Fibroblast of mammary gland (primary cell): ENCODE results near the gene BAG3.
A peak's percentile ranks its signal among the peaks of the same experiment; 100 is the strongest.

ENCODE experiments used
- DNase-seq: peaks from one replicate; pipeline ENCODE4 v3.0.0-alpha.2; 2010; ENCODE audit warnings: low read depth
- H3K4me3 ChIP-seq: 2 replicates; pipeline ENCODE4 v1.5.1; 2011; ENCODE audit warnings: low read depth, mild to moderate bottlenecking, low read length, moderate library complexity; ENCODE audit not compliant: control insufficient read depth
- CTCF ChIP-seq: conservative IDR thresholded peaks from 2 replicates; pipeline ENCODE4 v1.5.1; 2011; ENCODE audit warnings: low read depth, low read length, inconsistent platforms; ENCODE audit not compliant: control insufficient read depth, insufficient read depth

BAG3 gene

DNA sequence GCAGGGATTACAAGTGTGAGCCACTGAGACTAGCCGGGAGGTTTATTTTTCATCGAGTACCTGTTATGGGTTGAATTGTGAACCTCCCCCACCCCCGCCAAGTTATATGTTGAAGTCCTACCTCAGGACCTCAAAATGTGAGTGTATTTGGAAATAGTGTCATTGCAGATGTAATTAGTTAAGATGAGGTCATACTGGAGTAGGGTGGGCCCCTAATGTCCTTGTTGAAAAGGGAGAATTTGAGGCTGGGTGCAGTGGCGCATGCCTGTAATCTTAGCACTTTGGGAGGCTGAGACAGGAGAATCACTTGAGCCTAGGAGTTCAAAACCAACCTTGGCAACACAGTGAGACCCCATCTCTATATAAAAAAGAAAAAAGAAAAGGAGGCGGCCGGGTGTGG, 10.8 kb upstream of the BAG3 start:
- no peak for DNase-seq
- H3K4me3 ChIP-seq: no peak overlapping the region
- no peak for TF ChIP-seq CTCF

- no peak for DNase-seq
- no peak for TF ChIP-seq CTCF
- no peak overlapping the region for H3K4me3 ChIP-seq
Measured at GRCh38 chr10:119640875-119641526, 10.2 kb upstream of the BAG3 start.

GRCh38 chr10:119642556-119643111, 8.5 kb upstream of the BAG3 start:
- no peak for DNase-seq
- TF ChIP-seq CTCF: no peak
- no peak overlapping the region for H3K4me3 ChIP-seq

GRCh38 chr10:119643306-119644204, 7.6 kb upstream of the BAG3 start:
- peak; percentile 95 for DNase-seq
- H3K4me3 ChIP-seq: peak overlapping the region; percentile 15
- peak; percentile 21 for TF ChIP-seq CTCF

DNA sequence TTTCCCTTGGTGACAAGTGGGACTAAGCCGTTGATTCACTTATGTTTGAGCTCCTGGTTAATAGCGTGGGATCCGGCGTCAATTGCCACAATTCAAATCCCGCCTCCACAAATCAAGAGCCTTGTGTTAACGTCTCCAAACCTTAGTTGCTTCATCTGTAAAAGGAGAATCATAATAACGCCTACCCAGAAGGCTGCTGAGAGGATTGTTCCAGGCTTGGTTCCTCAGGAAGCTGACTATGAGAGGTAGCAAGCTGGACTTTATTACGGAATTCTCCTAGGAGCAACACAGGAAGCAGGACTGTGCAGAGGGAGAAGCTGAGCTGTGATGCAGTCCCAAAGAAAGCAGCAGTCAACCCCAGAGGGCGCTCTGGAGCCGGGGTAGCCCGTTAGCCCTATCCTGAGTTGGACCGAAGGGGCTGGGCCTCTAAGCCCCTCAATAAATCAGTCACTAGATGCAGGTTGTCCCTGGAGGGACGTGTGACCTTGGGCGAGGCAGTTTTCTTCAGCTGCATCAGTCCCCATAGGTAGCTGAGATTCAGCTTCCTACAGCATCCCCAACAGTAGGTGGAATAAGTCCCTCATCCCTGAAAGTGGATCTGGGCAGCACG, 6.9 kb upstream of the BAG3 start:
- DNase-seq: peak; percentile 88
- peak; percentile 83 for TF ChIP-seq CTCF

DNA sequence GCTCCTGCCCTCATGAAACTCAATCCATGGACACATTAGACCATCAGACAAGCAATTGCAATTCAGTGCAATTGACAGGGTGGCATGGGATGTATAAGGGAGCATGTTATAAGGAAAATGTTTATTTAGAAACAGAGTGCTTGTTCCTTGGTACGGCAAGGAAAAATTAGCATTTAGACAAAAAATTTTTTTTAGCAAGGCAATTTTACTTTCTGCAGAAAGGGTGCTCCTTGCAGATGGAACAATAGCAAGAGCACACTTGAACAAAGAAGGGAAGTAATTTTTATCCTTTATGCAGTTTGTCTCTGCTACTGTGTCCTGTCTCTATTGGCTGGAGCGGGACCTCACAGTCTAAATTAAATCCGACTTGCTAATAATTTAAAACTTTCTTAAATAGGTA, 6.2 kb upstream of the BAG3 start:
- no peak for DNase-seq
- TF ChIP-seq CTCF: no peak
- H3K4me3 ChIP-seq: no peak overlapping the region

More for the DNA sequence above, 6.9 kb upstream of the BAG3 start:
- H3K4me3 ChIP-seq: peak overlapping the region; percentile 24
